GM11168 (cell line): ENCODE measurements around the gene CSNK1A1.
"Not testable (repeated sequence)": the region's sequence is repeated elsewhere in the genome, so short reads cannot be mapped to it uniquely, and the experiment has no call there.

ENCODE experiments used
- in situ Hi-C: fragments of 300-500 bp; cut with MboI; formaldehyde crosslinking; loops from one replicate; pipeline ENCODE4 v1.12.0; 2022; ENCODE audit warnings: low sequenced_read_pairs; ENCODE audit not compliant: unreplicated experiment

CSNK1A1 gene

GRCh38 chr5:149551227-149552037, at the start of gene CSNK1A1:
TSS of gene CSNK1A1 (minus strand) at chr5:149551439. CDS start at chr5:149550964, 475 bp downstream.
- in situ Hi-C loops: loop anchor here (5.0 kb wide), 1 partner anchor 114 kb away; no protein-coding TSS in a partner anchor

- in situ Hi-C loops: no loop called here
Observed at GRCh38 chr5:149600932-149601331, 49.7 kb upstream of the CSNK1A1 start.

GRCh38 chr5:149599375-149599774, 48.1 kb upstream of the CSNK1A1 start:
- in situ Hi-C loops: no loop called here

DNA sequence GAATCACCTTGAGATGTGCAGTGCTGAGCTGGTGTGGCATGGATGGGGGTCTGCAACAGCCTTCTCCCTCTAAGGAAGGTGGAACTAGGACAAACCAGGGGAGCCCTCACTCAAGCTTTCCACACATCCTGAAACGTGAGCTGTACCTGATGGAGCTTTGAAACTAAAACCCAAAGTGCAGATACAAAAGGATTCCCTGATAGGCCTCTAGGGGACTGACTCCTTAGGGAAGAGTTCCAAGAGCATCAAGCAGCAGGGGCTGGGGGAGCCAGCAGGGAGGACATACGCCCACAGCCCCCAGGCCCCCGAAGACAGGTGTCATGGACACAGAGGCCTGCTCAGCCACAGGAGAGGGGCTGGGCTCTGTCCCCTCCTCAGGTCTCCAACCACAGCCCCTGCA, 47.7 kb upstream of the CSNK1A1 start:
- in situ Hi-C loops: no loop called here

- in situ Hi-C loops: not testable (repeated sequence)
Observed at GRCh38 chr5:149598234-149598633, 47.0 kb upstream of the CSNK1A1 start.

GRCh38 chr5:149597618-149598017, 46.4 kb upstream of the CSNK1A1 start:
- in situ Hi-C loops: no loop called here

DNA sequence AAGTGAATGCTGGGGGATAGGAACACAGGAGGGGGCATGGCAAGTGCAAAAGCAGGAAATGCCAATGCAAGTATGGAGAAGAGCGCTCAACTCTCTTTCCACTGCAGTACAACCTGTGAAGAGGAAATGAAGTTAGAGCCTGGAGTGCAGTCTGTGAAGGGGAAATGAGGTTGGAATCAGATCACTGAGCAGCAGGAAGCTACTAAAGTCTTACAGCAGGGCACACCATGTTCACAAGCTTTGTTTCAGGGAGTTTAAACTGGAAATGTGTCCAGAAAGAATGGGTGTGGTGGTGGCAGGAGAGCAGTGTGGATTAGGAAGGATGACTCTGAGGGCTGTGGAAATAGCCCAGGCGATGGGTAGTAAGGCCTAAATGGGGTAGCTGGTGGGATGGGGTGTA, 45.5 kb upstream of the CSNK1A1 start:
- in situ Hi-C loops: no loop called here

GRCh38 chr5:149595105-149595504, 43.9 kb upstream of the CSNK1A1 start:
- in situ Hi-C loops: not testable (repeated sequence)

DNA sequence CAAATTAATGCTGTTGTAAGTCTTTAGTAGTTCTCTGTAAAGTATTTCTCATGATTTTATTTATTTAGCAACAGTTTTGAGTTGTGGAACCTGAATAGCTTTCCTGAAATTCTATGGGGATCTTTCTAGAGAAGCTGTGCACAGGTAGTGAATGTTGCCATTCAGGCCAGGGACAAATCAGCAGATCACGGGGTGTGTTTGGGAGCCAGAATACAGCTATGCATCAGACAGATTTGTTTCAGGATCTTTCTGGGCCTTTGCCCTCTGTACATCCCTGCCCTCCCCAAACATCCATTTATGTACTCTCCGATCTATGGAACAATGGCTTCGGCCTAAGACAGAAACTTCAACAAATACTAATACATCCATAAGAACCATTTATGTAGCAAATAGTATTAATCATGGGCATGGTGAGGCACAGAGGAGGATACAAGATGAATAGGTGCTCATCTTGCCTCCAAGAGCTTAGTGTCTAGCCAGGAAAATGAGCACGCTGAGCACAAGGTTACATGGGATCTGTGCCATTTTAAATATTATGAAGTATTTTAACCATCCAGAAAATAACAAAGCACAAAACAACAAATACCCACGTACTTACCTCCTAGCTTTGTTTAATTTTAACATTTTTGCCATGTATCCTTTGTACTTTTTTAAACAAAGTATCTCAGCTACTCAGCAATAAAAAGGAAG, 43.1 kb upstream of the CSNK1A1 start:
- in situ Hi-C loops: no loop called here

DNA sequence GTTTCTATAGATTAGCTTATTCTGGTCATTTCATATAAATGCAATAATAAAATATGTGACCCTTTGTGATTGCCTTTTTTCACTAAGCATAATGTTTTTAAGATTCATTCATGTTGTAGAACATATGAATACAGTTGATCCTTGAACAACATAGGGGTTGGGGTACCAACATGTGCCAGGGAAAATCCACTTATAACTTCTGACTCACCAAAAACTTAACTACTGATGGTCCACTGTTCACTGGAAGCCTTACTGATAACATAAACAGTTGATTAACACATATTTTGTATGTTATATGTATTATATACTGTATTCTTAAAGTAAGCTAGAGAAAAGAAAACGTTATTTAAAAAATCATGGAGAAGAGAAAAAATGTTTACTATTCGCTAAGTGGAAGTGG, 42.1 kb upstream of the CSNK1A1 start:
- in situ Hi-C loops: no loop called here

DNA sequence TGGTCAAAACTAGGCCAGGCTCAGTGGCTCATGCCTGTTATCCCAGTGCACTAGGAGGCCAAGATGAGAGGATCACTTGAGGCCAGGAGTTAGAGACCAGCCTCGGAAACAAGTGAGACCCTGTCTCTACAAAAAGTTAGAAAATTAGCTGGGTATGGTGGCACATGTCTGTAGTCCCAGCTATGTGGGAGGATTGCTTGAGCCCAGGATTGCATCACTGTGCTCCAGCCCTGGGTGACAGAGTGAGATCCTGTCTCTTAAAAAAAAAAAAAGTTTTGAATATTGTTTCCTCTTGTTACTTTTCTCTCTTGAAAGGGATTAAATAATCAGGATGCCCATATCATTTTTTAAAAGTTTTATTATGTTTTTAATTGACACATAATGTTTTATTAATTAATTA, 37.7 kb upstream of the CSNK1A1 start:
- in situ Hi-C loops: no loop called here

GRCh38 chr5:149586708-149587318, 35.6 kb upstream of the CSNK1A1 start:
- in situ Hi-C loops: no loop called here

GRCh38 chr5:149585910-149586309, 34.7 kb upstream of the CSNK1A1 start:
- in situ Hi-C loops: no loop called here

DNA sequence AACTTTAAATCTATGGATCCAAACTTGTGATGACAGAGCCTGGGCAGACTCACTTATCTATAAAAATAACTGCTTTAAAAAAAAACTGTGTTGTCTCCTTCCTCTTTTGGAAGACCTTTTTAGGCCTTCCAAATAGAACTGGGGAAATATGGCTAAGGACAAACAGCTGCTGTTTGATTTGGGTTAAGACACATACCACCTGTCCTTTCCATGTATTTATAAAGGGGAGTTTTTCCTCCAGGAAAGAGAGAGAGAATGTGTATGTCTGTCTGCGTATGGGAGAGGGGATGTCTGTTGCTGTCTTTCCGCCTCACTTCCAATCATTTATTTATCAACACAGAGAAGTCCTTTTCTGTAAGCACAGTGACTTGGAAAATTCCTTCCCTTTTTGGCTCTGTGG, 32.9 kb upstream of the CSNK1A1 start:
- in situ Hi-C loops: no loop called here

DNA sequence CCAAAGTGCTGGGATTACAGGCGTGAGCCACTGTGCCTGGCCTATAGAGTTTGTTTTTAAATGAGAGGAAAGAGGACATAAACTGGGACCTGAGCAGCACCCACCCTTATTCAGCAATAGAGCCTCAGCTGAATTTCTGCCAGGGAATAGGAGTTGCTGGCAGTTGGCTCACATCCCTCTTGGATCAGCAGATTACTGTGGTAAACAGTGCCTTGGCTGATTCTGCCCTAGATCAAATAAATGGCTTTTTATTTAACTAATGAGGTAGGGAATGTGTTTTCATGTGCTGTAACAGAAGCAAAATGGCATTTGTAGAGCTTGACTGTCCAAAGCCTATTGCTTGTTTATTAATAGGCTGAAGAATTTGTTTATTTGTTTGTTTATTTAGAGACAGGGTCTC, 32.2 kb upstream of the CSNK1A1 start:
- in situ Hi-C loops: no loop called here

GRCh38 chr5:149581931-149582768, 30.9 kb upstream of the CSNK1A1 start:
- in situ Hi-C loops: no loop called here

- in situ Hi-C loops: no loop called here
Observed at GRCh38 chr5:149581192-149581861, 30.1 kb upstream of the CSNK1A1 start, which contains the start of gene ARHGEF37. TSS of gene ARHGEF37 (plus strand) at chr5:149581498. CDS start at chr5:149597770, 16,272 bp downstream.

GRCh38 chr5:149580808-149581191, 29.6 kb upstream of the CSNK1A1 start:
- in situ Hi-C loops: no loop called here

GRCh38 chr5:149578896-149579295, 27.7 kb upstream of the CSNK1A1 start:
- in situ Hi-C loops: no loop called here

GRCh38 chr5:149576021-149576420, 24.8 kb upstream of the CSNK1A1 start:
- in situ Hi-C loops: no loop called here
